ENCODE data around the gene MANEA.

Gene MANEA

DNA sequence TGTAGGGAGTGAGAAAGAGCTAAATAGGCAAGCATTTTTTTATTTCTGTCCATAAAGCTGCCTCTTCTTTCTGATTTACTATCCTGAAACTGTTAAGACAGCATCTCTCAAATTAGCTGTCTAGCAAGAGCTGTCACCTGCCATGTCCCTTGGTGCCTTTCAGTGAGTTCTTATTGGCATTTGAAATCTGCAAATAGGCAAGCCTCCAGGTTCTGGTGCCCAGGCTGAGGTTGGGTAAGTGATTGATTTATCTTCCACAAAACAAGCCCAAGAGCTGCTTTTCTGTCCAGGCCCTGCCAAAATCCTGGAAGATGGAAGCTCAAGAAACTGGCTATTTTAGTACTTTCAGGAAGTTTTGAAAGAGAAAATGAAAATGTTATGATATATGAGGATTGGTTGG, 22.4 kb downstream of the MANEA start:
- H2AFZ ChIP-seq (ENCODE audit: low read depth, low read length): no peak overlapping the region
- no peaks in the 10 kb centered on the region for H3K9me3 ChIP-seq (ENCODE audit: low read length)
- H3K4me1 ChIP-seq (ENCODE audit: insufficient read depth, low read length): no peaks in the 10 kb centered on the region
- no peaks in the 10 kb centered on the region for H3K36me3 ChIP-seq (ENCODE audit: insufficient read depth, low read length)
- H3K27me3 ChIP-seq (ENCODE audit: insufficient read depth, low read length): no peaks in the 10 kb centered on the region
- no peak overlapping the region for H3K4me3 ChIP-seq (ENCODE audit: low read length)

DNA sequence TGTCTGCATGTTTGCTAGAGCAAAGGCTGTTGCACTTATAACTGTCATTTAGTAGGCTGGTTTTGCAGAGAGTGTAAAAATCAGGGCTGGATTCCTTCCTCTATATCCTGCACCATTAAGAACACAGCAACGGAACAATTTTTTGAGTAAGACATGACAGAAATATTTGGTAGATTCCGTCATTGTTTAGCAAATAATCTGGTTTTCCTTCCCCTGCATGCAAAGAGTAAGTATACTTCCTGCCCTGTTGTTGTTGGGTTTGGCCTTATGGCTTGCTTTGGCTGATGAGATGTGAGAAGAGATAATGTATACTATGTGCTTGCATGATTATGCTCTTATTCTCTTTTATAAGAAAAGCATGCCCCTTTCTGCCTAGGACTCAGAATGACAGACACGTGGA, 23.8 kb downstream of the MANEA start:
- no peaks in the 10 kb centered on the region for H3K9me3 ChIP-seq (ENCODE audit: low read length)
- H2AFZ ChIP-seq (ENCODE audit: low read depth, low read length): no peak overlapping the region
- no peaks in the 10 kb centered on the region for H3K4me1 ChIP-seq (ENCODE audit: insufficient read depth, low read length)
- no peak overlapping the region for H3K4me3 ChIP-seq (ENCODE audit: low read length)
- no peaks in the 10 kb centered on the region for H3K36me3 ChIP-seq (ENCODE audit: insufficient read depth, low read length)
- no peaks in the 10 kb centered on the region for H3K27me3 ChIP-seq (ENCODE audit: insufficient read depth, low read length)

DNA sequence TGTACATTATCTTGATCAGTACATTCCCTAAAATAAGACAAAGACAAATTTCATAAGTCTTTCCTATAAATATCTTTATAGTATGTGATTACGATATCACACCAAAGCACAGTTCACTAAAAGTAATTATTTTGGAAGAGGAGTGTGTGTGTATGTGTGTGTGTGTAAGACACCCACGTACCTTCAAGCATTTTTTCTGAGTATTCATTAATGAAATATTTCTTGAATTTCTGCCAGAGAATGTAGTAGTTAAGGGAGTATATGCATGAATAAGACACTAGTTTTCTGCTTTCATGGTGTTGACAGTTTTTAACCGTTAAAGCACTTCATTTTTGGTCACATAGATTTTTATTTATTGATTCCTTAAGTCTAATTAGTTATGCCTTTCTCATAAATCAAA, 36.8 kb downstream of the MANEA start:
- Histone ChIP-seq H3K36me3 (ENCODE audit: insufficient read depth, low read length) (no peaks in the 10 kb centered on the region), H3K27me3 (ENCODE audit: insufficient read depth, low read length) (no peaks in the 10 kb centered on the region), H3K4me1 (ENCODE audit: insufficient read depth, low read length) (no peaks in the 10 kb centered on the region), H2AFZ (ENCODE audit: low read depth, low read length) (no peak overlapping the region), H3K4me3 (ENCODE audit: low read length) (no peak overlapping the region), H3K9me3 (ENCODE audit: low read length) (no peaks in the 10 kb centered on the region)

DNA sequence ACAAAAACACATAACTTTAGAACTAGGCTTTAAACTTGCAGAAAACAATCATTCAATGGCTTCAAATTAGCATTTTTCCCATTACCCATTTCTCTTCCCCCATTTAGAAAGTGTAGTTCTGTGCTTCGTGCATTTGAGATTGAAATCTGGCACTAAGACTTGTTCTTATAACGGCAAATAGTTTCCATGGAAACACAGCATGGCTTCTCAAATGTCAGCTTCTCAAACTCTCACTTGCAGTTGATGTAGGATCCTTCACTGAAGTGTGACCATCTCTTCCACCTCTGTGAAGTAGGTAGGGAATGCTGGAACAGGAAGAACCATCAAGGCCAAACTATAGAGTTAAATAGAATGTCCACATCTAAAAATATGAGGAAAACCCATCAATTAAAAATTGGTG, 52.2 kb downstream of the MANEA start:
- Histone ChIP-seq H3K4me1 (ENCODE audit: insufficient read depth, low read length) (peaks cover 12% of the 10 kb centered on the region), H3K9me3 (ENCODE audit: low read length) (no peaks in the 10 kb centered on the region), H3K4me3 (ENCODE audit: low read length) (peak overlapping the region; percentile 18), H3K27me3 (ENCODE audit: insufficient read depth, low read length) (no peaks in the 10 kb centered on the region), H3K36me3 (ENCODE audit: insufficient read depth, low read length) (no peaks in the 10 kb centered on the region), H2AFZ (ENCODE audit: low read depth, low read length) (no peak overlapping the region)

DNA sequence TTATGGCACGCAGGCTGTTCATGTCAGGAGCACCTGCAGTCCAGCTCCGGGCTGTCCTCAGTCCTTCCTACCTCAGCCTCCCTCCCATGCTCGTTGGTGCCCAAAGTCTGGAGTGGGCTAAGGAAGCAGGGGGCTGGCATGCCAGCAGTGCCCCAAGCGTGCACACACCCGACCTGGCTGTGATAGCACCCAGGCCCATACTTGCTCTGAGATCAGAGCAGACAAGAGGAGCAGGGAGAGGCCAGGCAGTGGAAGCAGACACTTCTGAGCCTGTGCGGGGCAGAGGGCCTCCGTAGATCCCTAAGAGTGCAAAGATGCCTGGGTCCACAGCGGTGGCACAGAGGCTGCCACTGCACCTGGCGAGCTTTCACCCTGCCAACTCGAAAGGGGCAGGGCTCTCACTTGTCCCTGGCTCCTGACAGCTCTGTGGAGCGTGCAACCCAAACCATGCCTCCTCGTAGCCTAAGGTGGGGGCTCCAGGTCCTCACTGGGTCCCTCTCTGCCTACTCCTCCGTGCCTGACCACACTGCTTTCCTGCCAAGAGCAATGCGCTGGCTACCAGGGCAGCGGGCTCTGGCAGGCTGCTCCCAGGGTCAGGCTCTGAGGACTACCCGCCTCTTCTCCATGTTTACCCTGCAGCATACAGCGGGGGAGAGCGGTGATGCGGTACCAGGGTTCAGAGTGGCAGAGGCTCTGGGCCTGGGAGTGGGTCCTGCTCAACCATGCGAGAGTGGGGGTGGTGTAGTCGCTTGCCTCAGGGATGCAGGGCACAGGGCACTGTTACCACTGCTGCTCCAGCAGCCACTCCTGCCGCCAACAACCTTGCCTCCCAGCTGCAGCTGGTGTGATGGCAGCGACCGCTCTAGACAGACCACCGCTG, 59.5 kb downstream of the MANEA start:
- H2AFZ ChIP-seq (ENCODE audit: low read depth, low read length): no peak overlapping the region
- H3K27me3 ChIP-seq (ENCODE audit: insufficient read depth, low read length): no peaks in the 10 kb centered on the region
- H3K36me3 ChIP-seq (ENCODE audit: insufficient read depth, low read length): no peaks in the 10 kb centered on the region
- H3K4me1 ChIP-seq (ENCODE audit: insufficient read depth, low read length): no peaks in the 10 kb centered on the region
- H3K9me3 ChIP-seq (ENCODE audit: low read length): no peaks in the 10 kb centered on the region
- H3K4me3 ChIP-seq (ENCODE audit: low read length): no peak overlapping the region

DNA sequence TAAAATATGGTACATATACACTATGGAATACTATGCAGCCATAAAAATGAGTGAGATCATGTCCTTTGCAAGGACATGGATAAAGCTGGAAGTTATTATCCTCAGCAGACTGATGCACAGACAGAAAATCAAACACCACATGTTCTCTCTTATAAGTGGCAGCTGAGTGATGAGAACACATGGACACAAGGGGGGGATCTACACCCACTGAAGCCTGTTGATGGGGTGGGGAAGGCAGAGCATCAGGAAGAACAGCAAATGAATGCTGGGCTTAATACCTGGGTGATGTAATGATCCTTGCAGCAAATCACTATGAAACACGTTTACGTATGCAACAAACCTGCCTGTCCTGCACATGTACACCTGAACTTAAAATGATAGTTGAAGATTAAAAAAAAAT, 71.3 kb downstream of the MANEA start:
- no peaks in the 10 kb centered on the region for H3K4me1 ChIP-seq (ENCODE audit: insufficient read depth, low read length)
- no peaks in the 10 kb centered on the region for H3K36me3 ChIP-seq (ENCODE audit: insufficient read depth, low read length)
- no peak overlapping the region for H2AFZ ChIP-seq (ENCODE audit: low read depth, low read length)
- no peak overlapping the region for H3K4me3 ChIP-seq (ENCODE audit: low read length)
- H3K27me3 ChIP-seq (ENCODE audit: insufficient read depth, low read length): no peaks in the 10 kb centered on the region
- no peaks in the 10 kb centered on the region for H3K9me3 ChIP-seq (ENCODE audit: low read length)

DNA sequence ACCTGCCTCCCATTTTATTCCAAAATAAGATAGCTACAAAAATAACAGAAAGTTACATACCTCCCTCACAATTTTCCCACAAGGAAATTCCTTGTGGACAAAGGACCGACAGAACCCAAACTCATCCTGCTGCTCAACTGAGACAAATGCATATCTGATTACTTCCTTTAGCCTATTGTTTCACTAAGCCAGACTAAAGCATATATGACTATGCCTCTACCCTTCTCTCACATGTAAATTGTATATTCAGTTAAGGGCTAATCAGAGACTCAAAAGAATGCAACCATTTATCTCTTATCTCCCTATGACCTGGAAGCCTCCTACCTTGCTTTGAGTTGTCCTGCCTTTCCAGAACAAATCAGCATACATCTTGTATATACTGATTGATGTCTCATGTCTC, 72.1 kb downstream of the MANEA start:
- Histone ChIP-seq H3K4me1 (ENCODE audit: insufficient read depth, low read length) (no peaks in the 10 kb centered on the region), H3K4me3 (ENCODE audit: low read length) (no peak overlapping the region), H3K36me3 (ENCODE audit: insufficient read depth, low read length) (no peaks in the 10 kb centered on the region), H3K27me3 (ENCODE audit: insufficient read depth, low read length) (no peaks in the 10 kb centered on the region), H2AFZ (ENCODE audit: low read depth, low read length) (no peak overlapping the region), H3K9me3 (ENCODE audit: low read length) (no peaks in the 10 kb centered on the region)

DNA sequence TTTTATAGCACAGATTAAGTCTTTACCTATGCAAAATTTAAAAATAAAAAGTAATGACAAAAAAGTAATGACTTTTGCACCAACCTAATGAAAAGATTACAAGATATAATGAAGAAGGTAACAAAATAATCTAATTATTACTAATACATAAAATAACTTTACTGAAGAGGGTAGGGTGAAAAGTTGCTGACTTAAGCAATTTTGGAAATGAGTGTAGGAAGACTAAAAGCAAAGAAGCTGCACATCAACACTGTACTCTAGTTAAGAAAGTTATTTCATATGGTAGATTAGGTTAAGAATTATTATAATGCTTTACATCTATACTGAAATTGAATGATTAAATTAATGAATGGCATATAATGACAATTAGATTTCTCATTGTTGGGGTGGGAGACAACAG, 76.8 kb downstream of the MANEA start:
- H3K4me3 ChIP-seq (ENCODE audit: low read length): no peak overlapping the region
- peaks cover 1% of the 10 kb centered on the region for H3K4me1 ChIP-seq (ENCODE audit: insufficient read depth, low read length)
- no peaks in the 10 kb centered on the region for H3K36me3 ChIP-seq (ENCODE audit: insufficient read depth, low read length)
- H3K27me3 ChIP-seq (ENCODE audit: insufficient read depth, low read length): no peaks in the 10 kb centered on the region
- no peak overlapping the region for H2AFZ ChIP-seq (ENCODE audit: low read depth, low read length)
- H3K9me3 ChIP-seq (ENCODE audit: low read length): no peaks in the 10 kb centered on the region

DNA sequence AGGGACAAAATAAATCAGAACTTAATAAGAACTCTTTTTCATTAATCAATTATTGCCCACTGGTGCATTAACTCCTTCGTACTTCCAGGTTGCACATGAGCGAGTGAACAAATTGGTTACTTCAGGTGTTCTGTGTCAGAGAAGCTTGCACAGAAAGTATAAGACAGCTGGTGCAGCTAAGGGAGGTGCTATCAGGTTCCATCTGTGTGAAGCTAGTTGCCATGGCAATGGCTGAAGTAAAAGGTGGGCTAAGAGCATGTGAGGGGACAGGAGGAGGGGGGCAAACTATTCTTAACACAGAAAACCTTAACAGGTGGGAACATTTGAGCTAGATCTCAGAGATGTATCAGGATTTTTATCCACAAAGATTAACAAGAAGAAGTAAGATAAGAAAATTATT, 81.6 kb downstream of the MANEA start:
- Histone ChIP-seq H3K4me1 (ENCODE audit: insufficient read depth, low read length) (peaks cover 1% of the 10 kb centered on the region), H3K9me3 (ENCODE audit: low read length) (no peaks in the 10 kb centered on the region), H3K4me3 (ENCODE audit: low read length) (no peak overlapping the region), H3K36me3 (ENCODE audit: insufficient read depth, low read length) (no peaks in the 10 kb centered on the region), H3K27me3 (ENCODE audit: insufficient read depth, low read length) (no peaks in the 10 kb centered on the region), H2AFZ (ENCODE audit: low read depth, low read length) (no peak overlapping the region)
